Measurements from ENCODE around the gene ST8SIA3.

Gene ST8SIA3

GRCh38 chr18:57359433-57359832 is 7.1 kb downstream of the ST8SIA3 start:
- TF ChIP-seq, protein P1, sequence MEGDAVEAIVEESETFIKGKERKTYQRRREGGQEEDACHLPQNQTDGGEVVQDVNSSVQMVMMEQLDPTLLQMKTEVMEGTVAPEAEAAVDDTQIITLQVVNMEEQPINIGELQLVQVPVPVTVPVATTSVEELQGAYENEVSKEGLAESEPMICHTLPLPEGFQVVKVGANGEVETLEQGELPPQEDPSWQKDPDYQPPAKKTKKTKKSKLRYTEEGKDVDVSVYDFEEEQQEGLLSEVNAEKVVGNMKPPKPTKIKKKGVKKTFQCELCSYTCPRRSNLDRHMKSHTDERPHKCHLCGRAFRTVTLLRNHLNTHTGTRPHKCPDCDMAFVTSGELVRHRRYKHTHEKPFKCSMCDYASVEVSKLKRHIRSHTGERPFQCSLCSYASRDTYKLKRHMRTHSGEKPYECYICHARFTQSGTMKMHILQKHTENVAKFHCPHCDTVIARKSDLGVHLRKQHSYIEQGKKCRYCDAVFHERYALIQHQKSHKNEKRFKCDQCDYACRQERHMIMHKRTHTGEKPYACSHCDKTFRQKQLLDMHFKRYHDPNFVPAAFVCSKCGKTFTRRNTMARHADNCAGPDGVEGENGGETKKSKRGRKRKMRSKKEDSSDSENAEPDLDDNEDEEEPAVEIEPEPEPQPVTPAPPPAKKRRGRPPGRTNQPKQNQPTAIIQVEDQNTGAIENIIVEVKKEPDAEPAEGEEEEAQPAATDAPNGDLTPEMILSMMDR (IDR thresholded peaks at IDR 0.05): no peak
- Histone ChIP-seq H3K4me3 (no peak overlapping the region), H3K27ac (no peak overlapping the region)
- no peak for DNase-seq (ENCODE audit: low spot score)

- TF ChIP-seq, protein P1 (IDR thresholded peaks at IDR 0.05): no peak
- no peak for DNase-seq (ENCODE audit: low spot score)
- Histone ChIP-seq H3K27ac (no peak overlapping the region), H3K4me3 (no peak overlapping the region)
Observed at GRCh38 chr18:57362714-57363113, 10.4 kb downstream of the ST8SIA3 start.

GRCh38 chr18:57364460-57364859 is 12.1 kb downstream of the ST8SIA3 start:
- Histone ChIP-seq H3K4me3 (no peak overlapping the region), H3K27ac (no peak overlapping the region)
- TF ChIP-seq, protein P1 (IDR thresholded peaks at IDR 0.05): no peak
- DNase-seq (ENCODE audit: low spot score): no peak

DNA sequence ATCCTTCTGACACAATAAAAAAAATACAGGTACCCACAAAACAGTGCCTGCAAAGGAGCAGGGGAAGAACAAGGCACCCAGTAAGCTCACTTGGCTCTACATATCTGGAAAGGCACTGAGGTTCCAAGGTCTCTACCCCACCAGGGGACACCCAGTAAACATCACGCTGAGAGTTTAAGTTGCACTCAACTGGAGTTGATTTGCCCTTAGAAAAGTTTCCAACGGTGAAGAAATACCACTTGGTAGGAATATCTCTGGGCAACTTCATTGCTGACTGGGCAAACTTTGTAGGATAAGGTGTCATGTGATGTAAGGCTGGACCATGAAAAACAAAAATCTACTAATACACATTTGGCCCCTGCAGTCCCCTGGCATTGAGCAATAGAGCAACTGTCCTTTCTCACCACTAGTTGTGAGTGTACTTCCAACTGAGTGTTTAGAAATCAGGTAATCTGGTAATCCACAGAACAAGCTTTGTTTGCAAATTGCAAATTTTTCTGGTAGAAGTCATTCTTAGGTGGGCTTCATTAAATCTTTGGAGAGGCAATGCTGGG is 14.2 kb downstream of the ST8SIA3 start:
- DNase-seq (ENCODE audit: low spot score): no peak

DNA sequence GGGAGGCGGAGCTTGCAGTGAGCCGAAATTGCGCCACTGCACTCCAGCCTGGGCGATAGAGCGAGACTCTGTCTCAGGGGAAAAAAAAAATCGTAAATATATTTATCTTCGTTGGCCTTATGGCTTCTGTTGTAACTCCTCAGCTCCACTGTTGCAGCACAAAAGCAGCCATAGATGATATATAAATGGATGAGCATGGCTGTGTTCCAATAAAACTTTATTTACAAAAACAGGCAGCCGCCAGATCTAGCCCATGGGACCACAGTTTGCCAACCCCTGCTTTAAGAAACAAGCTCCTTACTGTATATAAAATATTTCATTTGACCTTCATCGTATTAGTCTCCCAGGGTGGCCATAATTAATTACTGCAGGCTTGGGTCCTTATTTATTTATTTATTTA is 20.1 kb downstream of the ST8SIA3 start:
- DNase-seq (ENCODE audit: low spot score): no peak
- TF ChIP-seq, protein P1 (IDR thresholded peaks at IDR 0.05): no peak
- Histone ChIP-seq H3K4me3 (no peak overlapping the region), H3K27ac (no peak overlapping the region)

More for the DNA sequence above, 14.2 kb downstream of the ST8SIA3 start:
- H3K4me3 ChIP-seq: no peak overlapping the region
- TF ChIP-seq, protein P1 (IDR thresholded peaks at IDR 0.05): no peak
- H3K27ac ChIP-seq: no peak overlapping the region

GRCh38 chr18:57373017-57373416 is 20.7 kb downstream of the ST8SIA3 start:
- TF ChIP-seq, protein P1 (IDR thresholded peaks at IDR 0.05): no peak
- DNase-seq (ENCODE audit: low spot score): no peak
- Histone ChIP-seq H3K27ac (no peak overlapping the region), H3K4me3 (no peak overlapping the region)

DNA sequence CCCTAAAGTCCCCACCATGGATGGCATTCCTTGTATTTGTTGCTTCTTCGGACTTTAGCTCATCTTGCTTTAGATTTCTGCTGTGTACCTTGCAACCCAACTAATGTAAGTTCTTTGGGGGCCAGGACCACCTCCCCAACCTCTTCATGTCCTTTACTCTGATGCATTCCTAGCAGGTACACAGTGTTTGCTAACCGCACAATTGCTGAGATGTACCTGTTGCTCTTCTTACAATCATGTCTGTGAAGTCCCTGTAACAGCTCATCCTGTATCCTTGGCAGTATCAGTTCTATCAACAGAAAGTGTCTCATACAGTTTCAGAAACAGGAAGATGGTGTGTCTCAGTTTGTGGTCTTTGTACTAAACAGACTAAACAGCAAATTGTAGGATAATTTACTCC is 24.1 kb downstream of the ST8SIA3 start:
- TF ChIP-seq, protein P1 (IDR thresholded peaks at IDR 0.05): no peak
- no peak overlapping the region for H3K4me3 ChIP-seq
- no peak overlapping the region for H3K27ac ChIP-seq
- no peak for DNase-seq (ENCODE audit: low spot score)
